Vagina (tissue), 2 donors: ENCODE data around the gene PRDM16.

Experiments
- POLR2A ChIP-seq, 2 donors: fragments of 450-650 bp; IDR thresholded peaks; one replicate each; pipeline ENCODE4 v1.6.1; 2017; ENCODE audit warnings: antibody characterized with exemption in 2 of 2, mild to moderate bottlenecking in 2 of 2, moderate library complexity in 2 of 2
- POLR2AphosphoS5 ChIP-seq, 2 donors: sonication (generic); formaldehyde crosslinking; IDR thresholded peaks; one replicate each; pipeline ENCODE4 v1.9.0; 2017; ENCODE audit warnings: antibody characterized with exemption in 2 of 2, mild to moderate bottlenecking in 2 of 2, low read depth in 1 of 2; ENCODE audit not compliant: insufficient read depth in 1 of 2
- TF ChIP-seq, protein P1 (sequence below), 3 experiments: fragments of 450-650 bp in 2 of 3; fragments of 200-600 bp in 1 of 3; sonication (generic) in 1 of 3; IDR thresholded peaks; one replicate each; pipeline ENCODE4 v1.5.1; 2017 to 2019; ENCODE audit warnings: antibody characterized with exemption in 3 of 3, mild to moderate bottlenecking in 2 of 3, moderate library complexity in 2 of 3

DNA sequence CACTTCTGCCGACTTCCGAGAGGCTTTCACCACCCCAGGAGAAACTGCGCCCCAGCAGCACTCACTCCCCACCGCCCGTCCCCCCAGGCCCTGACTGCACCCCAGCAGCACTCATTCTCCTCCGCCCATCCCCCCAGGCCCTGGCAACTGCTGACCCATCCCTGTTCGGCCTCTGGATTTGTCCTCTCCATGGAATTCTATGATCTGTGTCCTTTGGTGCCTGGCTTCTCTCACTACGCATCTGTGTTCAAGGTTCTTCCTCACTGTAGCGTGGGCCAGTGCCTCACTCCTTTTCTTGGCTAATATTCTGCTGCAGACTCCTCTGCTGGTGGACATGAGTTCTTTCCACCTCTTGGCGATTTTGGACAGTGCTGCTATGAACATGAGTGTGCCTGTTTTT is 263.7 kb downstream of the PRDM16 start:
- TF ChIP-seq, protein P1, sequence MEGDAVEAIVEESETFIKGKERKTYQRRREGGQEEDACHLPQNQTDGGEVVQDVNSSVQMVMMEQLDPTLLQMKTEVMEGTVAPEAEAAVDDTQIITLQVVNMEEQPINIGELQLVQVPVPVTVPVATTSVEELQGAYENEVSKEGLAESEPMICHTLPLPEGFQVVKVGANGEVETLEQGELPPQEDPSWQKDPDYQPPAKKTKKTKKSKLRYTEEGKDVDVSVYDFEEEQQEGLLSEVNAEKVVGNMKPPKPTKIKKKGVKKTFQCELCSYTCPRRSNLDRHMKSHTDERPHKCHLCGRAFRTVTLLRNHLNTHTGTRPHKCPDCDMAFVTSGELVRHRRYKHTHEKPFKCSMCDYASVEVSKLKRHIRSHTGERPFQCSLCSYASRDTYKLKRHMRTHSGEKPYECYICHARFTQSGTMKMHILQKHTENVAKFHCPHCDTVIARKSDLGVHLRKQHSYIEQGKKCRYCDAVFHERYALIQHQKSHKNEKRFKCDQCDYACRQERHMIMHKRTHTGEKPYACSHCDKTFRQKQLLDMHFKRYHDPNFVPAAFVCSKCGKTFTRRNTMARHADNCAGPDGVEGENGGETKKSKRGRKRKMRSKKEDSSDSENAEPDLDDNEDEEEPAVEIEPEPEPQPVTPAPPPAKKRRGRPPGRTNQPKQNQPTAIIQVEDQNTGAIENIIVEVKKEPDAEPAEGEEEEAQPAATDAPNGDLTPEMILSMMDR (IDR thresholded peaks at IDR 0.05), result no peak
- TF ChIP-seq POLR2A (IDR thresholded peaks at IDR 0.05) (no peak), POLR2AphosphoS5 (IDR thresholded peaks at IDR 0.05; ENCODE audit: insufficient read depth in 1 of 2, low read depth in 1 of 2) (no peak)
